GM19452 (cell line): Measurements from ENCODE around the gene TMEM200A.

Experiments
- ATAC-seq: cut with Tn5 transposase; IDR thresholded peaks from one replicate; pipeline ENCODE4 v1.9.1; 2021; ENCODE audit not compliant: unreplicated experiment

TMEM200A gene

DNA sequence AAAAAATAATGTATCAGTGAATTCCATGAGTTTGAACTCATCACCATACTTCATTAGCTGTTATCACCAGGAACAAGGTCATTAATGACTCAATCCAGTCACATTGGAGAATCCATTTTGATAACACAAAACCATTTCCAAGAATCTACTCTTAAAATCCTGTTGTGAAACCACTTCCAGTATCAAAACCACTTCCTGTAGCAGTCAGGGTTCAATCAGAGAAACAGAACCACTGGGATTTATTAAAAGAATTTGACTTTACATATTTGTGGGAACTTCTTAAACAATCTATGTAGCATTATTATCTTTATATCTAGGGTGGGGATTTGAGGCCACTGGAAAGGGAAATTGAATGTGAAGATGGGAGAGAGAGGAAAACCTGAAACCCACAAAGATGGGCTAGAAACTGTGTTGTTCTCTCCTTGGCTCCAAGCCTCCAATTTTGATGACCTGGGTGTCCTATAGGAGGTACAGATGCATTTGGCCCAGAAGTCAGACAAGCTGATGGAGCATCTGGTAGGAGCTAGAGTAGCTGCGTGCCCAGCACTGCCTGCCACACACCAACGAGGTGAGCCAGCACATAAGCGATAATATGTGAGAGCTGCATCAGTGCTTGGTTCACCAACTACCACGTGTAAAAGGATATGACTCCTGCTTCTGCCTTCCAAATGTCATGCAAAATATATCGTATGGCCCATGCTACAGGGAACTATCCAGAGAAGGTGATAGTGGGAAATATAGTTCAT is 117.0 kb downstream of the TMEM200A start:
- ATAC-seq = no peak

DNA sequence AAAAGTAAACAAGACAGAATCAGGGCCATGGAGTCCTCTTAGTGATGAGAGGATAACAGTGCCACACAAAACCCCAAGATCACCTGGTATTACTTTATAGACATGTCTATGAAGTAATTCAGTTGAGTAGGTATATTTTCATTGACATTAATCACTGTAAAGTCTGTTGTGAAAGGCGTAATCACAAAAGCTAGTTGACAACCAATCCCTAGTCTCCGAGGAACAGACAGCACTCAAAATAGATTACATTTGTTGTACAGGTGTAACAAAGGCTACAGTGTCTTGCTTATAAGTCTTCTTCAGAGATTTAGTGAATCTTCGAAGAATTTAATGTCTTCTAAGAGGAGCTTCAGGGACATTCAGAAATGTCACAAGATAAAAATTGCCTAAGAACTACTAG is 120.1 kb downstream of the TMEM200A start:
- no peak for ATAC-seq

DNA sequence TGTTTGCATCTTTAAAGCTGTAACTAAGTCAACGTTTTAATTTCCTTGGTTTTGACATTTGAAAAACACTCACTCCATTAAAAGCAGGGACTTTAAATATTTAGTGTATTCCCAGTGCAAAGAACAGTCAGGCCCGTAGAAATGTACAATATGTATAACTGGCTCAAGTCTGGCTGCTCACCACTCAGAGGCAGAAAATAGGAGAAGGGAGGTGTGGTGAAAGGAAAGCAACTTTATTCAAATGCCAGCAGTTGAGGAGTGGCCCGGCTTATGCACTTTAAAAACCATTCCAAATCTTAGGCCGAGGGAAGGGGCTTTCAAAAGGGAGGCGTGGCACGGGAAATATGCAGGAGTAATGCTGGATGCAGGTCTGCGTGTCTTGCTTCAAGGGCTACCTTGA is 120.6 kb downstream of the TMEM200A start:
- no peak for ATAC-seq

DNA sequence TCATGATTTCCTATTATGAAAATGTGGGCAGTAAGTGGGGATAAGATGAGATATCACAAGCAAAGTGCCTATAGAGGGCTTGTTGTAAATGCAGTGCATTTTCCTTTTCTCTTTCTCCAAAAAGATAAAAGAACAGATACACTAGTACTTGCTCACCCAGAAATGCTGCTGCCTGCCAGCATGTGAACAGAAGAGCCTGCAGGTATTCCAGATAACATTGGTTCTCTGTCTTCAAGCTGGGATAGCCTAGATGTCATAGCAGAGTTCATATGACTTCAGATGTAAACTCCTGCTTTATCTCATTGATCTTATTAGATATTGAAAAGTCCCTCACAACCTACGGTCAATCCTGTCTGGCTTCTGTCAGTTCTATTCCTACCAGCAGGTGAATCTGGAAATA is 123.7 kb downstream of the TMEM200A start:
- ATAC-seq = no peak
